Astrocyte of the spinal cord (primary cell): ENCODE data around the gene SIPA1L3.

Source experiments
- DNase-seq: peaks from one replicate; pipeline ENCODE4 v3.0.0; 2011; ENCODE audit warnings: low read depth, low spot score
- H3K4me3 ChIP-seq: 2 replicates; pipeline ENCODE4 v1.5.1; 2011; ENCODE audit warnings: low read depth, mild to moderate bottlenecking, low read length, moderate library complexity
- CTCF ChIP-seq: IDR thresholded peaks from 2 replicates; pipeline ENCODE4 v1.5.1; 2012; ENCODE audit warnings: low read depth, mild to moderate bottlenecking, low read length, inconsistent platforms
- in situ Hi-C: cut with HindIII; loops from 2 replicates; pipeline ENCODE4 v1.10.0; 2017; ENCODE audit warnings: low sequenced_read_pairs

The SIPA1L3 gene

GRCh38 chr19:37998801-37999308 is 91.8 kb downstream of the SIPA1L3 start:
- no peak for TF ChIP-seq CTCF
- in situ Hi-C loops: no loop called here
- H3K4me3 ChIP-seq: no peak overlapping the region
- DNase-seq: no peak

- peak; percentile 97 for DNase-seq
- H3K4me3 ChIP-seq: no peak overlapping the region
- no peak for TF ChIP-seq CTCF
- in situ Hi-C loops: no loop called here
Observed at GRCh38 chr19:37999309-38000213, 92.6 kb downstream of the SIPA1L3 start.

- no peak overlapping the region for H3K4me3 ChIP-seq
- in situ Hi-C loops: no loop called here
Observed at GRCh38 chr19:38001158-38001781, 94.3 kb downstream of the SIPA1L3 start.

GRCh38 chr19:38003438-38004185 is 96.6 kb downstream of the SIPA1L3 start:
- TF ChIP-seq CTCF: no peak
- peak overlapping the region; percentile 33 for H3K4me3 ChIP-seq
- in situ Hi-C loops: no loop called here
- DNase-seq: peak; percentile 94

More at GRCh38 chr19:38001158-38001781, 94.3 kb downstream of the SIPA1L3 start:
- no peak for DNase-seq
- TF ChIP-seq CTCF: no peak

- peak; percentile 72 for DNase-seq
- H3K4me3 ChIP-seq: peak overlapping the region; percentile 33
- TF ChIP-seq CTCF: no peak
- in situ Hi-C loops: no loop called here
Observed at GRCh38 chr19:38004186-38004520, 97.1 kb downstream of the SIPA1L3 start.

- H3K4me3 ChIP-seq: peak overlapping the region; percentile 33
- peak; percentile 97 for DNase-seq
- in situ Hi-C loops: no loop called here
- TF ChIP-seq CTCF: no peak
Observed at GRCh38 chr19:38004521-38005223, 97.7 kb downstream of the SIPA1L3 start.
